Right lobe of liver (tissue), 6 donors: ENCODE results near the gene ADPGK. TPM values are rescaled to one million over a fixed set of nuclear protein-coding genes. Genes with fewer than 3 reads are reported as not detected.

ENCODE experiments used
- ATAC-seq, 4 donors: fragments of 200-7000 bp; cut with Tn5 transposase; one replicate each; pipeline ENCODE4 v1.9.1; 2020; ENCODE audit warnings: mild to moderate bottlenecking in 4 of 4, moderate library complexity in 4 of 4
- DNase-seq, 3 donors: peaks; one replicate each; pipeline ENCODE4 v3.0.0-alpha.2; 2020
- H3K27ac ChIP-seq, 3 donors: fragments of 200-600 bp; one replicate each; pipeline ENCODE4 v1.8.0; 2022
- H3K27me3 ChIP-seq, 2 donors: fragments of 200-600 bp; one replicate each; pipeline ENCODE4 v1.8.0; 2022
- H3K36me3 ChIP-seq, 4 donors: fragments of 200-600 bp; sonication (generic) in 1 of 4; one replicate each; pipeline versions ENCODE4 v1.5.1 to v1.8.0; 2017 to 2022; ENCODE audit warnings: control low read depth in 1 of 4
- H3K4me1 ChIP-seq, 4 donors: fragments of 200-600 bp; sonication (generic) in 1 of 4; one replicate each; pipeline versions ENCODE4 v1.5.1 to v1.8.0; 2017 to 2022; ENCODE audit warnings: control low read depth in 1 of 4
- H3K4me3 ChIP-seq, 3 donors: fragments of 200-600 bp; one replicate each; pipeline ENCODE4 v1.8.0; 2022
- H3K9me3 ChIP-seq, 4 donors: fragments of 200-600 bp; sonication (generic) in 1 of 4; one replicate each; pipeline versions ENCODE4 v1.5.1 to v1.8.0; 2017 to 2022; ENCODE audit warnings: control low read depth in 1 of 4
- POLR2A ChIP-seq: fragments of 450-650 bp; IDR thresholded peaks from one replicate; pipeline ENCODE4 v1.6.1; 2017; ENCODE audit warnings: antibody characterized with exemption, mild to moderate bottlenecking
- WGBS: methylation state at CpG from one replicate; pipeline ENCODE4 v1.1.6; 2018; ENCODE audit warnings: low coverage, low lambda C conversion rate; ENCODE audit not compliant: insufficient coverage; ENCODE audit errors: missing lambda C conversion rate; 5-methylcytosine and 5-hydroxymethylcytosine counted together
- intact Hi-C, 2 donors: fragments of 100-400 bp; cut with DNase I; formaldehyde crosslinking; loops; one replicate each; pipeline versions ENCODE4 v1.11.2 to v1.14.1; 2022
- total RNA-seq, 6 experiments: library from RNA; depleted of rRNA in 2 of 6; stranded (reverse); fragments of >200 nt in 2 of 6; fragmentation: NEBNext Ultra II Directional in 3 of 6; extraction: Animal tissue kit (Norgen Biotek cat#: 25700) in 3 of 6; gene quantifications; one replicate each; pipeline versions ENCODE4 v1.1.0 to v1.2.4, GENCODE V29; 2016 to 2023
- TF ChIP-seq, protein P1 (sequence below), 4 donors: fragments of 200-600 bp in 3 of 4; fragments of 450-650 bp in 1 of 4; IDR thresholded peaks; one replicate each; pipeline versions ENCODE4 v1.5.1 to v1.8.0; 2016 to 2022; ENCODE audit warnings: antibody characterized with exemption in 4 of 4, mild to moderate bottlenecking in 2 of 4
- donor health status: DM: no; HTN: yes; CAD: no.
- donor health status: DM: no; HTN: no; CAD: no.
- donor health status: DM: no; HTN: no; CAD: no.
- donor health status: DM: no; HTN: yes; CAD: no.
- donor health status: DM: no; HTN: yes; CAD: no.

ADPGK gene
- total RNA-seq, 6 experiments from 2014 or later: 13.9 to 22.1 (median 19.8) TPM

- no peak for DNase-seq
- no peaks in the 10 kb centered on the region for H3K4me1 ChIP-seq
- 84% methylated on average over 2 of the region's 2 CpGs for WGBS
- TF ChIP-seq POLR2A: no peak
- intact Hi-C loops: no loop called here
- H3K9me3 ChIP-seq: no peaks in the 10 kb centered on the region
- H3K27ac ChIP-seq: no peak overlapping the region
- no peak for ATAC-seq
- H3K27me3 ChIP-seq: no peaks in the 10 kb centered on the region
- H3K4me3 ChIP-seq: no peak overlapping the region
- peaks cover 2 to 32% (median 11%) of the 10 kb centered on the region in 4 donors for H3K36me3 ChIP-seq
Measured at GRCh38 chr15:72749700-72750099, 33.9 kb downstream of the ADPGK start.

GRCh38 chr15:72740219-72740618 is 43.3 kb downstream of the ADPGK start:
- whole genome bisulfite sequencing: 86% methylated on average over 1 of the region's 1 CpG
- H3K9me3 ChIP-seq: no peaks in the 10 kb centered on the region
- no peaks in the 10 kb centered on the region for H3K27me3 ChIP-seq
- intact Hi-C loops: no loop called here
- H3K4me3 ChIP-seq: no peak overlapping the region
- H3K36me3 ChIP-seq: peaks cover 0 to 35% (median 5%) of the 10 kb centered on the region in 4 donors
- no peak for TF ChIP-seq POLR2A
- TF ChIP-seq, protein P1, sequence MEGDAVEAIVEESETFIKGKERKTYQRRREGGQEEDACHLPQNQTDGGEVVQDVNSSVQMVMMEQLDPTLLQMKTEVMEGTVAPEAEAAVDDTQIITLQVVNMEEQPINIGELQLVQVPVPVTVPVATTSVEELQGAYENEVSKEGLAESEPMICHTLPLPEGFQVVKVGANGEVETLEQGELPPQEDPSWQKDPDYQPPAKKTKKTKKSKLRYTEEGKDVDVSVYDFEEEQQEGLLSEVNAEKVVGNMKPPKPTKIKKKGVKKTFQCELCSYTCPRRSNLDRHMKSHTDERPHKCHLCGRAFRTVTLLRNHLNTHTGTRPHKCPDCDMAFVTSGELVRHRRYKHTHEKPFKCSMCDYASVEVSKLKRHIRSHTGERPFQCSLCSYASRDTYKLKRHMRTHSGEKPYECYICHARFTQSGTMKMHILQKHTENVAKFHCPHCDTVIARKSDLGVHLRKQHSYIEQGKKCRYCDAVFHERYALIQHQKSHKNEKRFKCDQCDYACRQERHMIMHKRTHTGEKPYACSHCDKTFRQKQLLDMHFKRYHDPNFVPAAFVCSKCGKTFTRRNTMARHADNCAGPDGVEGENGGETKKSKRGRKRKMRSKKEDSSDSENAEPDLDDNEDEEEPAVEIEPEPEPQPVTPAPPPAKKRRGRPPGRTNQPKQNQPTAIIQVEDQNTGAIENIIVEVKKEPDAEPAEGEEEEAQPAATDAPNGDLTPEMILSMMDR (IDR thresholded peaks at IDR 0.05): no peak
- ATAC-seq (no peak), DNase-seq (no peak)
- no peak overlapping the region for H3K27ac ChIP-seq
- H3K4me1 ChIP-seq: no peaks in the 10 kb centered on the region

DNA sequence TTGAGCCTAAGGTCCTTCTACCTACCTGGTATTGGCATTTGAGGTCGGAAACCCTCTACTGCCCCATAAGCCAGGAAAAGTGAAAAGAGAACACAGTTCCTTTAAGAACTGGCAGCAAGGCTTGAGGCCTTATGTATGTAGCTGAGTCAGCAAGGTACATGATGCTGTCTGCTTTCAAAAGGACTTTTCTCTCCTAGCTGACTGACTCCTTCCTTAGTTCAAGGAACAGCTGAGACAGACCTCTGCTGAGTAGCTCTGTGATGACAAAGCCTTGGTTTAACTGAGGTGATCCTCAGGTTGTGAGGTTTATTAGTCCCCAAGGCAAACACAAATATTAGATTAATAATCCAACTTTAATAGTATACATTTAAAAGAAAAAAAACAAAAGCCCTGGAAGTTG is 45.8 kb downstream of the ADPGK start:
- intact Hi-C loops: no loop called here
- WGBS: no CpG with 5 or more reads among the region's 1 CpG
- peaks cover 0 to 37% (median 5%) of the 10 kb centered on the region in 4 donors for H3K36me3 ChIP-seq

DNA sequence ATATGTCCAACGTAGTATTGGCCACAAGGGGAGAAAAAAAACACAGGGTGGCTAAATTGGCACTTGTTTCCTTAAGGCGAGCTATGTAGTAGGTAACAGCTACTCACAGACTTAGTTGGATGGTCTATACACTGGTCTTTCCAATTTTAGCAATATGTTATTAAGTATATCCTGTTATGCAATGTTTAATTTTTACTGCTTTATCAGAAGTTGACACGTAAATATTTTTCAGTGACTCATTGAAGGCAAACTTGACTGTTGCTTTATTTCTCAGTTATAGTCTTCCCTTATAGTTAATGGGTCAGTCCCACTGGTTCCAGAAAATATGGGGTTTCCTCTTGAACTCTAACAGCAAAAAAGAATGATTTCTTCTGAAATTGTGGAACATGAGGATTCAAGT is 46.5 kb downstream of the ADPGK start:
- 74% methylated on average over 3 of the region's 3 CpGs for WGBS
- H3K4me3 ChIP-seq: no peak overlapping the region
- ATAC-seq (no peak), DNase-seq (no peak)
- TF ChIP-seq POLR2A: no peak
- TF ChIP-seq, protein P1 (IDR thresholded peaks at IDR 0.05): no peak
- no peak overlapping the region for H3K27ac ChIP-seq
- H3K36me3 ChIP-seq: peaks cover 0 to 37% (median 5%) of the 10 kb centered on the region in 4 donors
- H3K4me1 ChIP-seq: no peaks in the 10 kb centered on the region
- no peaks in the 10 kb centered on the region for H3K27me3 ChIP-seq
- H3K9me3 ChIP-seq: no peaks in the 10 kb centered on the region
- intact Hi-C loops: no loop called here

More for the DNA sequence above, 45.8 kb downstream of the ADPGK start:
- Histone ChIP-seq H3K9me3 (no peaks in the 10 kb centered on the region), H3K4me1 (no peaks in the 10 kb centered on the region), H3K4me3 (no peak overlapping the region), H3K27ac (no peak overlapping the region), H3K27me3 (no peaks in the 10 kb centered on the region)
- TF ChIP-seq, protein P1 (IDR thresholded peaks at IDR 0.05): no peak
- TF ChIP-seq POLR2A: no peak
- ATAC-seq: no peak
- DNase-seq: no peak

- TF ChIP-seq, protein P1 (IDR thresholded peaks at IDR 0.05): no peak
- no peak for TF ChIP-seq POLR2A
- Histone ChIP-seq H3K9me3 (no peaks in the 10 kb centered on the region), H3K27me3 (no peaks in the 10 kb centered on the region), H3K4me3 (no peak overlapping the region), H3K36me3 (peaks cover 0 to 43% (median 5%) of the 10 kb centered on the region in 4 donors), H3K4me1 (no peaks in the 10 kb centered on the region), H3K27ac (no peak overlapping the region)
- WGBS: 100% methylated on average over 1 of the region's 2 CpGs
- ATAC-seq: no peak
- intact Hi-C loops: no loop called here
- no peak for DNase-seq
Measured at GRCh38 chr15:72735111-72735510, 48.4 kb downstream of the ADPGK start.
